ENCODE data around the gene HOXC9. TPM values are rescaled to one million over a fixed set of nuclear protein-coding genes. Genes with fewer than 3 reads are reported as not detected.
A peak's percentile ranks its signal among the peaks of the same experiment; 100 is the strongest.

Gene HOXC9
- total RNA-seq, 1 experiment from 2014 or later, result 0.54 TPM

GRCh38 chr12:53988541-53989226 lies 11.3 kb upstream of the HOXC9 start:
- Mint-ChIP-seq H3K4me3 (ENCODE audit: low read depth, unreplicated experiment) (peak overlapping the region; percentile 10), H3K4me1 (ENCODE audit: low read depth, unreplicated experiment) (peaks cover 24% of the 10 kb centered on the region), H3K9me3 (ENCODE audit: low read depth, unreplicated experiment) (no peaks in the 10 kb centered on the region), H3K27me3 (ENCODE audit: unreplicated experiment) (peaks cover 100% of the 10 kb centered on the region), H3K27ac (ENCODE audit: unreplicated experiment) (no peak overlapping the region), H3K36me3 (ENCODE audit: insufficient read depth, unreplicated experiment) (peaks cover 24% of the 10 kb centered on the region)
- CTCF ChIA-PET, result interaction anchor here (0.6 to 1.8 kb wide), 4 partner anchors 185 to 231 kb away, joined by 4 to 9 read pairs (median 6); no protein-coding TSS in a partner anchor
- no peak for TF ChIP-seq CTCF (IDR thresholded peaks at IDR 0.05; ENCODE audit: unreplicated experiment)
- BruUV-seq (replicated peaks), result no TSS peak
- DNase-seq, result no peak
- intact Hi-C loops (cut with micrococcal nuclease; ENCODE audit: unreplicated experiment), result loop anchor here (1.0 kb wide), 1 partner anchor 221 kb away; no protein-coding TSS in a partner anchor

- Mint-ChIP-seq H3K9me3 (ENCODE audit: low read depth, unreplicated experiment) (no peaks in the 10 kb centered on the region), H3K4me1 (ENCODE audit: low read depth, unreplicated experiment) (peaks cover 32% of the 10 kb centered on the region), H3K27me3 (ENCODE audit: unreplicated experiment) (peaks cover 100% of the 10 kb centered on the region), H3K36me3 (ENCODE audit: insufficient read depth, unreplicated experiment) (peaks cover 18% of the 10 kb centered on the region), H3K27ac (ENCODE audit: unreplicated experiment) (no peak overlapping the region), H3K4me3 (ENCODE audit: low read depth, unreplicated experiment) (peak overlapping the region; percentile 10)
- TF ChIP-seq CTCF (IDR thresholded peaks at IDR 0.05; ENCODE audit: unreplicated experiment), result peak; percentile 70
- DNase-seq, result peak; percentile 55
- CTCF ChIA-PET, result interaction anchor here (0.7 to 2.7 kb wide), 5 partner anchors 11 to 289 kb away, joined by 4 to 9 read pairs (median 6); partner anchors contain the start of gene HOXC9
- BruUV-seq (replicated peaks), result no TSS peak
- intact Hi-C loops (cut with micrococcal nuclease; ENCODE audit: unreplicated experiment), result loop anchor here (1.0 kb wide), 1 partner anchor 222 kb away; no protein-coding TSS in a partner anchor
Measured at GRCh38 chr12:53989227-53990113, 10.5 kb upstream of the HOXC9 start.

GRCh38 chr12:53990311-53991076 lies 9.5 kb upstream of the HOXC9 start:
- peaks cover 42% of the 10 kb centered on the region for H3K4me1 Mint-ChIP-seq (ENCODE audit: low read depth, unreplicated experiment)
- H3K27me3 Mint-ChIP-seq (ENCODE audit: unreplicated experiment), result peaks cover 100% of the 10 kb centered on the region
- H3K36me3 Mint-ChIP-seq (ENCODE audit: insufficient read depth, unreplicated experiment), result peaks cover 17% of the 10 kb centered on the region
- CTCF ChIA-PET, result interaction anchor here (0.7 to 2.7 kb wide), 7 partner anchors 10 to 290 kb away, joined by 3 to 8 read pairs (median 4); partner anchors contain the start of genes HOXC8 and HOXC9
- H3K27ac Mint-ChIP-seq (ENCODE audit: unreplicated experiment), result no peak overlapping the region
- peak overlapping the region; percentile 10 for H3K4me3 Mint-ChIP-seq (ENCODE audit: low read depth, unreplicated experiment)
- intact Hi-C loops (cut with micrococcal nuclease; ENCODE audit: unreplicated experiment), result no loop called here
- no TSS peak for BruUV-seq (replicated peaks)
- no peaks in the 10 kb centered on the region for H3K9me3 Mint-ChIP-seq (ENCODE audit: low read depth, unreplicated experiment)
- TF ChIP-seq CTCF (IDR thresholded peaks at IDR 0.05; ENCODE audit: unreplicated experiment), result no peak
- DNase-seq, result no peak

- no peak overlapping the region for H3K4me3 Mint-ChIP-seq (ENCODE audit: low read depth, unreplicated experiment)
- intact Hi-C loops (cut with micrococcal nuclease; ENCODE audit: unreplicated experiment), result no loop called here
- no TSS peak for BruUV-seq (replicated peaks)
- no peaks in the 10 kb centered on the region for H3K9me3 Mint-ChIP-seq (ENCODE audit: low read depth, unreplicated experiment)
- no peak for DNase-seq
- H3K36me3 Mint-ChIP-seq (ENCODE audit: insufficient read depth, unreplicated experiment), result peaks cover 17% of the 10 kb centered on the region
- H3K4me1 Mint-ChIP-seq (ENCODE audit: low read depth, unreplicated experiment), result peaks cover 44% of the 10 kb centered on the region
- CTCF ChIA-PET, result interaction anchor here (0.9 to 2.7 kb wide), 6 partner anchors 9 to 223 kb away, joined by 3 to 8 read pairs (median 4); partner anchors contain the start of genes HOXC8 and HOXC9
- peaks cover 100% of the 10 kb centered on the region for H3K27me3 Mint-ChIP-seq (ENCODE audit: unreplicated experiment)
- no peak for TF ChIP-seq CTCF (IDR thresholded peaks at IDR 0.05; ENCODE audit: unreplicated experiment)
- no peak overlapping the region for H3K27ac Mint-ChIP-seq (ENCODE audit: unreplicated experiment)
Measured at GRCh38 chr12:53991077-53991460, 8.9 kb upstream of the HOXC9 start.

All from Calu3 (cell line).